ENCODE data around the gene G2E3. TPM values are rescaled to one million over a fixed set of nuclear protein-coding genes. Genes with fewer than 3 reads are reported as not detected.
"Not testable (repeated sequence)": the region's sequence is repeated elsewhere in the genome, so short reads cannot be mapped to it uniquely, and the experiment has no call there.

Gene G2E3
- total RNA-seq, 1 experiment from 2014 or later = 27.8 TPM

DNA sequence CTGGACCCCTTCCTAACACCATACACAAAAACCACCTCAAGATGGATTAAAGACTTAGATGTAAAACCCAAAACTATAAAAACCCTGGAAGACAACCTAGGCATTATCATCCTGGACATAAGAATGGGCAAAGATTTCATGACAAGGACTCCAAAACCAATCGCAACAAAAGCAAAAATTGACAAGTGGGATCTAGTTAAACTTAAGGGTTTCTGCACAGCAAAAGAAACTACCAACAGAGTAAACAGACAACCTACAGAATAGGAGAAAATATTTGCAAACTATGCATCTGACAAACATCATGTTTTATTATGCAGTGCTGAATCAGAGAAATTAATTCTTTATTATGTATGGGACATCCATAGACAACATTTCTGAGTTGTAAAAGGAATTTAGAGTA is 17.4 kb downstream of the G2E3 start:
- H3K4me3 ChIP-seq (ENCODE audit: low read length); H2AFZ ChIP-seq (ENCODE audit: low read length); H3K9me2 ChIP-seq (replicated peaks; ENCODE audit: low read length); H3F3A ChIP-seq (ENCODE audit: low read length, unreplicated experiment); H3K9me3 ChIP-seq (ENCODE audit: low read length); POLR2A ChIA-PET (ENCODE audit: unreplicated experiment); H3K4me2 ChIP-seq (ENCODE audit: low read length); BruUV-seq (replicated peaks); H3K27ac ChIP-seq (ENCODE audit: low read length); intact Hi-C loops (cut with micrococcal nuclease); ATAC-seq; H3K9ac ChIP-seq (ENCODE audit: low read length); H3K27me3 ChIP-seq (ENCODE audit: low read length); CTCF ChIA-PET; H3K36me3 ChIP-seq (ENCODE audit: low read depth, low read length); DNase-seq: not testable (repeated sequence)
- Histone ChIP-seq H3K4me1 (ENCODE audit: insufficient read depth, low read length) (peaks cover 10% of the 10 kb centered on the region; the same call in 1 of the 2 replicates), H3K79me2 (ENCODE audit: low read length) (peaks cover 100% of the 10 kb centered on the region), H4K20me1 (ENCODE audit: low read length) (peaks cover 49% of the 10 kb centered on the region)

DNA sequence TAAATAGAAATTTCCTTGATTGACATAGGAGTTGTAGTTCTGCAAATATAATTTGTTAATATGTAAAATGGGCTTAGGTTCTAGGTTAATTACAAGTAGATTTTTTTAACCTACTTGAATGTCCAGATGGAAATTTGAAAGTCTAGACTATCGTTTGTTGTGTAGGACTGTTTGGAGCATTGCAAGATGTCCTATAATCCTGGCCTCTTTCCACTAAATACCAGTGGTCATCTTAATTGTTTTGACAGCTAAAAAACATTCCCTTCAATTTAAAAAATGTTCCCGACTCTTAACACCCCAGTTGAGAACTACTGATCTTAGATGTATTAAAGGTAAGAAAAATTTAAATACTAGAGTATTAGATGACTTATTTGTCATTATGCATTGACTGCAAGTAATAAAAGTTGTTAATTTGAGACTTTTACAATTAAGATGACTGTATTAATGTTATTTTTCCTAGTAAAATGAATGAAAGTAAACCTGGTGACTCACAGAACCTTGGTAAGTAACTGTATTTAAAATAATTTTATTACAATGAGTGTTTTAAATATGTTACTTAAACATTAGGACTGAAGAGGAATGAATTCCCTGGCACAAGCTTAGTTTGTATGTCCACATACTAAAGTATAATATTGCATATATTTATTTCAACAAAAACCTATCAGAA is 21.8 kb downstream of the G2E3 start:
- Histone ChIP-seq H3K9me2 (replicated peaks; ENCODE audit: low read length) (no peaks in the 10 kb centered on the region), H2AFZ (ENCODE audit: low read length) (no peak overlapping the region), H3K27ac (ENCODE audit: low read length) (0 out of 2 replicates have a peak overlapping the region, but pooled peaks have one; percentile 16), H3K9ac (ENCODE audit: low read length) (no peak overlapping the region), H3K36me3 (ENCODE audit: low read depth, low read length) (peaks cover 30% of the 10 kb centered on the region), H3K4me2 (ENCODE audit: low read length) (no peak overlapping the region), H3F3A (ENCODE audit: low read length, unreplicated experiment) (no peaks in the 10 kb centered on the region), H4K20me1 (ENCODE audit: low read length) (peaks cover 40% of the 10 kb centered on the region), H3K4me1 (ENCODE audit: insufficient read depth, low read length) (0 out of 2 replicates have a peak, but pooled peaks cover 4% of the 10 kb centered on the region), H3K79me2 (ENCODE audit: low read length) (peaks cover 100% of the 10 kb centered on the region), H3K9me3 (ENCODE audit: low read length) (no peaks in the 10 kb centered on the region), H3K4me3 (ENCODE audit: low read length) (no peak overlapping the region), H3K27me3 (ENCODE audit: low read length) (no peaks in the 10 kb centered on the region)
- ChIA-PET CTCF (interaction anchor here (0.6 kb wide), 1 partner anchor 29 kb away, joined by 3 read pairs; no protein-coding TSS in a partner anchor), POLR2A (ENCODE audit: unreplicated experiment) (no interaction called here)
- no TSS peak for BruUV-seq (replicated peaks)
- intact Hi-C loops (cut with micrococcal nuclease) = loop anchor here (2.0 kb wide), 1 partner anchor 20 kb away; no protein-coding TSS in a partner anchor
- TF ChIP-seq EZH2 (IDR thresholded peaks at IDR 0.05; ENCODE audit: low read length, unreplicated experiment) = no peak
- no peak for TF ChIP-seq EZH2phosphoT487 (IDR thresholded peaks at IDR 0.05; ENCODE audit: borderline replicate concordance, low read length)
- DNase-seq = no peak
- ATAC-seq = peak; percentile 86

DNA sequence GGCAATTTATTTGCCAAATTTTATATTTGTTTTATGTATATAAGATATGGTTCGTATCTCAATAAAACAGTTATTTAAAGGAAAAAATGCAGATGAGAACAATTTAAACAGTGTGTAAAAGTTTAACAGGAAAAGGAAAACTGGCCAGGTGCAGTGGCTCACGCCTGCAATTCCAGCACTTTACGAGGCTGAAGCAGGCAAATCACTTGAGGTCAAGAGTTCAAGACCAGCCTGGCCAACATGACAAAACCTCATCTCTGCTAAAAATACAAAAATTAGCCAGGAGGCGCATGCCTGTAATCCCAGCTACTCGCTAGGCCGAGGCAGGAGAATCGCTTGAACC is 22.3 kb downstream of the G2E3 start:
- peaks cover 100% of the 10 kb centered on the region for H3K79me2 ChIP-seq (ENCODE audit: low read length)
- no peak for DNase-seq
- 0 out of 2 replicates have a peak, but pooled peaks cover 4% of the 10 kb centered on the region for H3K4me1 ChIP-seq (ENCODE audit: insufficient read depth, low read length)
- peak; percentile 60 for ATAC-seq
- TF ChIP-seq, protein P1, sequence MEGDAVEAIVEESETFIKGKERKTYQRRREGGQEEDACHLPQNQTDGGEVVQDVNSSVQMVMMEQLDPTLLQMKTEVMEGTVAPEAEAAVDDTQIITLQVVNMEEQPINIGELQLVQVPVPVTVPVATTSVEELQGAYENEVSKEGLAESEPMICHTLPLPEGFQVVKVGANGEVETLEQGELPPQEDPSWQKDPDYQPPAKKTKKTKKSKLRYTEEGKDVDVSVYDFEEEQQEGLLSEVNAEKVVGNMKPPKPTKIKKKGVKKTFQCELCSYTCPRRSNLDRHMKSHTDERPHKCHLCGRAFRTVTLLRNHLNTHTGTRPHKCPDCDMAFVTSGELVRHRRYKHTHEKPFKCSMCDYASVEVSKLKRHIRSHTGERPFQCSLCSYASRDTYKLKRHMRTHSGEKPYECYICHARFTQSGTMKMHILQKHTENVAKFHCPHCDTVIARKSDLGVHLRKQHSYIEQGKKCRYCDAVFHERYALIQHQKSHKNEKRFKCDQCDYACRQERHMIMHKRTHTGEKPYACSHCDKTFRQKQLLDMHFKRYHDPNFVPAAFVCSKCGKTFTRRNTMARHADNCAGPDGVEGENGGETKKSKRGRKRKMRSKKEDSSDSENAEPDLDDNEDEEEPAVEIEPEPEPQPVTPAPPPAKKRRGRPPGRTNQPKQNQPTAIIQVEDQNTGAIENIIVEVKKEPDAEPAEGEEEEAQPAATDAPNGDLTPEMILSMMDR (conservative IDR thresholded peaks at IDR 0.05; ENCODE audit: low read depth, low read length) = no peak
- no peak for TF ChIP-seq EZH2phosphoT487 (IDR thresholded peaks at IDR 0.05; ENCODE audit: borderline replicate concordance, low read length)
- no peak for TF ChIP-seq EZH2 (IDR thresholded peaks at IDR 0.05; ENCODE audit: low read length, unreplicated experiment)
- ChIA-PET CTCF (interaction anchor here (0.6 kb wide), 1 partner anchor 30 kb away, joined by 3 read pairs; no protein-coding TSS in a partner anchor), POLR2A (ENCODE audit: unreplicated experiment) (no interaction called here)
- no peaks in the 10 kb centered on the region for H3K9me3 ChIP-seq (ENCODE audit: low read length)
- no peak overlapping the region for H2AFZ ChIP-seq (ENCODE audit: low read length)
- BruUV-seq (replicated peaks) = no TSS peak
- H3F3A ChIP-seq (ENCODE audit: low read length, unreplicated experiment) = no peaks in the 10 kb centered on the region
- peaks cover 35% of the 10 kb centered on the region for H4K20me1 ChIP-seq (ENCODE audit: low read length)
- peaks cover 34% of the 10 kb centered on the region for H3K36me3 ChIP-seq (ENCODE audit: low read depth, low read length)
- no peak overlapping the region for H3K4me3 ChIP-seq (ENCODE audit: low read length)
- intact Hi-C loops (cut with micrococcal nuclease) = loop anchor here (2.0 kb wide), 1 partner anchor 20 kb away; no protein-coding TSS in a partner anchor
- no peak overlapping the region for H3K4me2 ChIP-seq (ENCODE audit: low read length)
- no peak overlapping the region for H3K9ac ChIP-seq (ENCODE audit: low read length)
- no peak overlapping the region; the same call in 1 of the 2 replicates for H3K27ac ChIP-seq (ENCODE audit: low read length)
- H3K9me2 ChIP-seq (replicated peaks; ENCODE audit: low read length) = no peaks in the 10 kb centered on the region
- H3K27me3 ChIP-seq (ENCODE audit: low read length) = no peaks in the 10 kb centered on the region
